HL-60 (cell line): ENCODE results near the gene CAMK2D.

Experiments used
- DNase-seq, 2 experiments: peaks; one replicate each; pipeline ENCODE4 v3.0.0-alpha.2; 2010 to 2020; ENCODE audit warnings: low read depth in 1 of 2, low spot score in 1 of 2
- H3K27ac ChIP-seq: fragments of 250-450 bp; sonication (Bioruptor Pico); replicated peaks from 2 replicates; pipeline ENCODE4 v1.5.1; 2020; ENCODE audit warnings: mild to moderate bottlenecking, moderate library complexity
- H3K27me3 ChIP-seq: fragments of 250-450 bp; sonication (Bioruptor Pico); 2 replicates; pipeline ENCODE4 v1.5.1; 2021; ENCODE audit warnings: mild to moderate bottlenecking, moderate library complexity; ENCODE audit not compliant: insufficient read depth, poor library complexity, severe bottlenecking
- H3K4me3 ChIP-seq: replicated peaks from 2 replicates; pipeline ENCODE4 v1.5.1; 2011; ENCODE audit warnings: mild to moderate bottlenecking, control low read depth, low read length; ENCODE audit not compliant: insufficient read depth
- GABPA ChIP-seq: IDR thresholded peaks from 2 replicates; pipeline ENCODE4 v1.6.1; 2012; ENCODE audit warnings: low read depth
- POLR2AphosphoS5 ChIP-seq: IDR thresholded peaks from 2 replicates; pipeline ENCODE4 v1.6.1; 2012; ENCODE audit warnings: low read depth
- SPI1 ChIP-seq: IDR thresholded peaks from 2 replicates; pipeline ENCODE4 v1.6.1; 2012; ENCODE audit warnings: low read depth, mild to moderate bottlenecking, borderline replicate concordance
- TF ChIP-seq, protein P1 (sequence below): IDR thresholded peaks from one replicate; pipeline ENCODE4 v1.5.1; 2011; ENCODE audit warnings: low read length, control low read depth, inconsistent platforms; ENCODE audit not compliant: insufficient read depth
- TF ChIP-seq, protein P2 (sequence below): IDR thresholded peaks from 2 replicates; pipeline ENCODE4 v1.6.1; 2012; ENCODE audit warnings: low read depth; ENCODE audit not compliant: insufficient replicate concordance

CAMK2D gene

DNA sequence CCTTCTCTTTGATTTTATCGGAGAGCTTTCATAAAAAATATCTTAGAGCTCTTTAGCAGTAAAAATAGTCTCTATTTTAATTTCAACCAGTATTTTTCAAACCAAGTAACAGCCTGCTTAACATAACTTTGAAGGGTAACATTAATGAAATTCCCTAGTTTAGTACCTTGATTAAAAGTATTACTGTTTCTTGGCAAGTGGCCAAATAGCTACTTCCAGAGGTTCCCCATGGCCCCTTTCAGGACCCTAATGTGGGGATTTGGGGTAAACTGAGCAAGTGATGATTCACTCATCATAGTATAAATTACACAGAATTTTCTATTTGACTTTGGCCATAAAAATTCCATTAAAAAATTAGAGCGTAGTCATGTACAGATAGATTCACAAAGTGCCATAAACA is 211.0 kb downstream of the CAMK2D start:
- no peak for TF ChIP-seq GABPA
- TF ChIP-seq, protein P1, sequence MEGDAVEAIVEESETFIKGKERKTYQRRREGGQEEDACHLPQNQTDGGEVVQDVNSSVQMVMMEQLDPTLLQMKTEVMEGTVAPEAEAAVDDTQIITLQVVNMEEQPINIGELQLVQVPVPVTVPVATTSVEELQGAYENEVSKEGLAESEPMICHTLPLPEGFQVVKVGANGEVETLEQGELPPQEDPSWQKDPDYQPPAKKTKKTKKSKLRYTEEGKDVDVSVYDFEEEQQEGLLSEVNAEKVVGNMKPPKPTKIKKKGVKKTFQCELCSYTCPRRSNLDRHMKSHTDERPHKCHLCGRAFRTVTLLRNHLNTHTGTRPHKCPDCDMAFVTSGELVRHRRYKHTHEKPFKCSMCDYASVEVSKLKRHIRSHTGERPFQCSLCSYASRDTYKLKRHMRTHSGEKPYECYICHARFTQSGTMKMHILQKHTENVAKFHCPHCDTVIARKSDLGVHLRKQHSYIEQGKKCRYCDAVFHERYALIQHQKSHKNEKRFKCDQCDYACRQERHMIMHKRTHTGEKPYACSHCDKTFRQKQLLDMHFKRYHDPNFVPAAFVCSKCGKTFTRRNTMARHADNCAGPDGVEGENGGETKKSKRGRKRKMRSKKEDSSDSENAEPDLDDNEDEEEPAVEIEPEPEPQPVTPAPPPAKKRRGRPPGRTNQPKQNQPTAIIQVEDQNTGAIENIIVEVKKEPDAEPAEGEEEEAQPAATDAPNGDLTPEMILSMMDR: no peak
- no peak for TF ChIP-seq SPI1
- TF ChIP-seq, protein P2, sequence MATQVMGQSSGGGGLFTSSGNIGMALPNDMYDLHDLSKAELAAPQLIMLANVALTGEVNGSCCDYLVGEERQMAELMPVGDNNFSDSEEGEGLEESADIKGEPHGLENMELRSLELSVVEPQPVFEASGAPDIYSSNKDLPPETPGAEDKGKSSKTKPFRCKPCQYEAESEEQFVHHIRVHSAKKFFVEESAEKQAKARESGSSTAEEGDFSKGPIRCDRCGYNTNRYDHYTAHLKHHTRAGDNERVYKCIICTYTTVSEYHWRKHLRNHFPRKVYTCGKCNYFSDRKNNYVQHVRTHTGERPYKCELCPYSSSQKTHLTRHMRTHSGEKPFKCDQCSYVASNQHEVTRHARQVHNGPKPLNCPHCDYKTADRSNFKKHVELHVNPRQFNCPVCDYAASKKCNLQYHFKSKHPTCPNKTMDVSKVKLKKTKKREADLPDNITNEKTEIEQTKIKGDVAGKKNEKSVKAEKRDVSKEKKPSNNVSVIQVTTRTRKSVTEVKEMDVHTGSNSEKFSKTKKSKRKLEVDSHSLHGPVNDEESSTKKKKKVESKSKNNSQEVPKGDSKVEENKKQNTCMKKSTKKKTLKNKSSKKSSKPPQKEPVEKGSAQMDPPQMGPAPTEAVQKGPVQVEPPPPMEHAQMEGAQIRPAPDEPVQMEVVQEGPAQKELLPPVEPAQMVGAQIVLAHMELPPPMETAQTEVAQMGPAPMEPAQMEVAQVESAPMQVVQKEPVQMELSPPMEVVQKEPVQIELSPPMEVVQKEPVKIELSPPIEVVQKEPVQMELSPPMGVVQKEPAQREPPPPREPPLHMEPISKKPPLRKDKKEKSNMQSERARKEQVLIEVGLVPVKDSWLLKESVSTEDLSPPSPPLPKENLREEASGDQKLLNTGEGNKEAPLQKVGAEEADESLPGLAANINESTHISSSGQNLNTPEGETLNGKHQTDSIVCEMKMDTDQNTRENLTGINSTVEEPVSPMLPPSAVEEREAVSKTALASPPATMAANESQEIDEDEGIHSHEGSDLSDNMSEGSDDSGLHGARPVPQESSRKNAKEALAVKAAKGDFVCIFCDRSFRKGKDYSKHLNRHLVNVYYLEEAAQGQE: no peak
- no peak for DNase-seq
- H3K27ac ChIP-seq: no peak overlapping the region

DNA sequence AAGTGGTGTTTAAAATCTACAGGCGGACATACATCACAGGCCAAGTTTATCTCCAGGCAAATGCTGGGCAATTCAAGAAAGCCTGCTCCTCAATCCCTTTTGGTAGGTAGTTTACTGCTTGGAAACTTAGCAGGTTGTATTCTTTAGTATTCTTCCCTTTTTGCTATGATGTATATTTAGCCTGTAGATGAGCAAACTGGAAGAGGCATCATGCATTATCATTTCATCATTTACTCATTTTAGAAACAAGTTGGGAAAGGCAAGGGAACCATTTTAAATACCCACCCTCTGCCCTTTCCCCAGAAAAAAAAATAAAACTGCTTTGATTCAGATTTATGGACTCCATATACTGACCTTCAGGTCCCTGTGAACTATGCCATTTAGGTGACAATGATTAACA is 213.2 kb downstream of the CAMK2D start:
- Histone ChIP-seq H3K27ac (no peak overlapping the region), H3K4me3 (no peak overlapping the region), H3K27me3 (no peaks in the 10 kb centered on the region)
- no peak for TF ChIP-seq GABPA
- no peak for DNase-seq

More for the DNA sequence above, 211.0 kb downstream of the CAMK2D start:
- no peak overlapping the region for H3K4me3 ChIP-seq
- H3K27me3 ChIP-seq: no peaks in the 10 kb centered on the region

DNA sequence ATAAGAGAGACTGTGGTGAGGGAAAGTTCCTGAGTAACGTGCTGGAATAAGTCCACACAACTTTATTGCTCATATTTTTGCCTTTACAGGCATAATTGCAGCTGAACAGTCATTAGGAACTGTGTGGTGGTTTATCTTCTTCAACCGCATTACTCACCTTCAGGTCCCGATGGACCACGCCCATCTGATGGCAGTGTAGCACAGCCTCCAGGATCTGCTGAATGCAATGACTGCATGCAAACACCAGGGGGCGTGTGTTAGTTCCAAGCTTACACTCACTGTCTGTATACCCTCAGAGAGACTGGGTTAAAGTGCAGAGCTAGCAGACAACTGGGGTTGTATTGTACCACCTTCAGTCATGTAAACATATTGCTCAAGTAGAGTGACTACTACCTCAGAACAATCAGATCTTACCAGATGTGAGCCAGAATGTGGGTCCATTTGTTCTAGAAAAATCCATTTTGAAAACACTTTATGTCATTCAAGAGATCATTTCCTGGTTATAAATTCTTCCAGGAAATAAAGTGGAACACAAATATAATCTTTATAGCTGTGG is 214.0 kb downstream of the CAMK2D start:
- TF ChIP-seq GABPA: no peak
- TF ChIP-seq, protein P1: peak; percentile 98
- peak; percentile 76 to 77 for DNase-seq
- Histone ChIP-seq H3K27me3 (no peaks in the 10 kb centered on the region), H3K27ac (no peak overlapping the region), H3K4me3 (no peak overlapping the region)

DNA sequence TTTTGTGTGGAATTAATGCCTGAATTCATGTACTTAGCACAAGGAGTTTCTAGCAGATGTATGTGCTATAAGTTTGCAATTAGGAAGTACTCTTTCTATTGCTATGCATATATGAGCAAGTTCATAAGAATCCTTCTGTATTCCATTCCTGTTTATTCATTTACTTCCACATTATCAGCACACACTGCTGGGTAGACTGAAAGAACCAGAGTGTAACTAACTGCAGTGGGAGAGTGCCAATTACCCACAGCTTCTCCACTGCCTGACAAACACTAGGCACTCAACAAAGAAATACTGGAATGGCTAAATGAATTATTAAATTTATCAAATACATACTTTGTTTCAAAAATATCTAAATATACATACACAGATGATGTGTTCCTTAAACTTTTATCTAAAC is 219.6 kb downstream of the CAMK2D start:
- DNase-seq: no peak
- Histone ChIP-seq H3K4me3 (no peak overlapping the region), H3K27me3 (no peaks in the 10 kb centered on the region), H3K27ac (no peak overlapping the region)
- TF ChIP-seq, protein P1: no peak
- no peak for TF ChIP-seq SPI1
- TF ChIP-seq GABPA: no peak
- no peak for TF ChIP-seq POLR2AphosphoS5
- TF ChIP-seq, protein P2: no peak
